Naive B cell (primary cell): ENCODE results near the gene IL13. TPM values are rescaled to one million over a fixed set of nuclear protein-coding genes. Genes with fewer than 3 reads are reported as not detected.
A peak's percentile ranks its signal among the peaks of the same experiment; 100 is the strongest.
"Not testable (repeated sequence)": the region's sequence is repeated elsewhere in the genome, so short reads cannot be mapped to it uniquely, and the experiment has no call there.

Experiments
- ATAC-seq, 2 donors: fragments of 150-1000 bp; cut with Tn5 transposase; 2 replicates each; pipeline ENCODE4 v1.10.0; 2021; ENCODE audit warnings: low read depth in 2 of 2, mild to moderate bottlenecking in 2 of 2, moderate library complexity in 2 of 2
- DNase-seq: peaks from one replicate; pipeline ENCODE4 v3.0.0; 2022
- H3K27ac Mint-ChIP-seq, 6 donors: one replicate each; pipeline ENCODE4 v1.8.0; 2020 to 2022; ENCODE audit warnings: mild to moderate bottlenecking in 6 of 6, mixed read lengths in 6 of 6, moderate library complexity in 5 of 6, inconsistent platforms in 2 of 6
- H3K27me3 Mint-ChIP-seq, 3 donors: one replicate each; pipeline ENCODE4 v1.8.0; 2021 to 2022; ENCODE audit warnings: mixed read lengths in 3 of 3, mild to moderate bottlenecking in 1 of 3
- H3K36me3 Mint-ChIP-seq, 2 donors: one replicate each; pipeline ENCODE4 v1.8.0; 2020 to 2022; ENCODE audit warnings: mixed read lengths in 2 of 2, inconsistent platforms in 1 of 2, mild to moderate bottlenecking in 1 of 2
- H3K4me1 Mint-ChIP-seq, 3 donors: one replicate each; pipeline ENCODE4 v1.8.0; 2020 to 2022; ENCODE audit warnings: mixed read lengths in 3 of 3, inconsistent platforms in 1 of 3, mild to moderate bottlenecking in 1 of 3, moderate library complexity in 1 of 3
- H3K4me3 Mint-ChIP-seq, 8 donors: one replicate each; pipeline ENCODE4 v1.8.0; 2020 to 2022; ENCODE audit warnings: mild to moderate bottlenecking in 8 of 8, mixed read lengths in 8 of 8, moderate library complexity in 8 of 8, inconsistent platforms in 2 of 8
- H3K9me3 Mint-ChIP-seq, 7 donors: one replicate each; pipeline ENCODE4 v1.8.0; 2020 to 2022; ENCODE audit warnings: mixed read lengths in 7 of 7, mild to moderate bottlenecking in 5 of 7, inconsistent platforms in 2 of 7, moderate library complexity in 1 of 7
- polyA plus RNA-seq, 6 donors: library from polyadenylated mRNA; unstranded; fragments of 300-500 nt; fragmentation: Illumina TruSeq; gene quantifications; one replicate each; pipeline ENCODE4 v1.2.3, GENCODE V29; 2021; ENCODE audit warnings: low read depth in 6 of 6

Gene IL13
- polyA plus RNA-seq: not detected

DNA sequence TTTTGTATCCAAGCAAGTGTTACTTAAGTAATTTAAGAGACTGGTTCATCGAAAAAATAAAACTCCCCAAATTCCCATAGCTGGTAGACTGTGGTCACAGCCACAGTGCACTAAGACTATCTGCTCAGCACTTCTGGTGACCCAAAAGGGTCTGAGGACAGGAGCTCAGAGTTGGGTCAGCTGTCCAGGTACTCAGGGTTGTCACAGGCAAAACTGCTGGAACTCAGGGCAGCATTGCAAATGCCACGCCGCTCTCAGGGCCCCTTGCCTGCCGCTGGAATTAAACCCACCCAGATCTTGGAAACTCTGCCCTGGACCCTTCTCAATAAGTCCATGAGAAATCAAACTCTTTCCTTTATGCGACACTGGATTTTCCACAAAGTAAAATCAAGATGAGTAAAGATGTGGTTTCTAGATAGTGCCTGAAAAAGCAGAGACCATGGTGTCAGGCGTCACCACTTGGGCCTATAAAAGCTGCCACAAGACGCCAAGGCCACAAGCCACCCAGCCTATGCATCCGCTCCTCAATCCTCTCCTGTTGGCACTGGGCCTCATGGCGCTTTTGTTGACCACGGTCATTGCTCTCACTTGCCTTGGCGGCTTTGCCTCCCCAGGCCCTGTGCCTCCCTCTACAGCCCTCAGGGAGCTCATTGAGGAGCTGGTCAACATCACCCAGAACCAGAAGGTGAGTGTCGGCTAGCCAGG is at the start of gene IL13:
TSS of gene IL13 (plus strand) at position 498 of the 705 bp plus-strand sequence. CDS start at position 512, 14 bp downstream.
- Mint-ChIP-seq H3K27ac (no peak within 1 kb of the TSS), H3K9me3 (peaks cover 0 to 4% (median 0%) of the 10 kb centered on the region in 7 donors), H3K4me3 (peak within 1 kb of the TSS in 6 of 8 donors; percentile 50 to 81 (median 68)), H3K4me1 (peaks cover 10 to 26% (median 16%) of the 10 kb centered on the region in 3 donors), H3K27me3 (peaks cover 27 to 48% (median 43%) of the 10 kb centered on the region in 3 donors), H3K36me3 (no peaks in the 10 kb centered on the region)
- ATAC-seq: no peak
- DNase-seq: no peak

- H3K27me3 Mint-ChIP-seq: no peaks in the 10 kb centered on the region
- no peak overlapping the region for H3K27ac Mint-ChIP-seq
- no peaks in the 10 kb centered on the region for H3K4me1 Mint-ChIP-seq
- H3K9me3 Mint-ChIP-seq: peaks cover 0 to 4% (median 0%) of the 10 kb centered on the region in 7 donors
- DNase-seq: no peak
- peaks cover 23 to 39% of the 10 kb centered on the region in 2 donors for H3K36me3 Mint-ChIP-seq
- H3K4me3 Mint-ChIP-seq: no peak overlapping the region
- ATAC-seq: no peak
Measured at GRCh38 chr5:132611965-132612364, 46.0 kb upstream of the IL13 start.

DNA sequence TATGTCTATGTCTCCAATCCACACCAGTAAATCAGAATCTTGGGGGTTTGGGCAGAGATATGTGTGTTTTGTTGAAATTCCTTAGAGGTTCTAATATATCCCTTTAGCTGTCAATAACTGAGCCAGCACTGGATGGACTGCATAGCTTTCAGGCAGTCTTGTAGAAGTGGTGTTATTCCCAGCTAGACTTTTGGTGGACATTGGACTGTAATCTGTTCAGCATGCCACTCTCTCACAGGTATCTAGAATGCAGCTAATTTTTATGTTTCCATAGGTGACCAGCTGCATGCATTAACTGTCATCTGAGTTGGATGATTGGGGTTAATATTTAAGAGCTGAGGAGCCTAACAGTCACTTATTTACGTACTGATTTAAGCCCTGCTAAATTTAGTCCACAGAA is 45.1 kb upstream of the IL13 start:
- H3K27ac Mint-ChIP-seq: no peak overlapping the region
- peaks cover 30 to 44% of the 10 kb centered on the region in 2 donors for H3K36me3 Mint-ChIP-seq

DNA sequence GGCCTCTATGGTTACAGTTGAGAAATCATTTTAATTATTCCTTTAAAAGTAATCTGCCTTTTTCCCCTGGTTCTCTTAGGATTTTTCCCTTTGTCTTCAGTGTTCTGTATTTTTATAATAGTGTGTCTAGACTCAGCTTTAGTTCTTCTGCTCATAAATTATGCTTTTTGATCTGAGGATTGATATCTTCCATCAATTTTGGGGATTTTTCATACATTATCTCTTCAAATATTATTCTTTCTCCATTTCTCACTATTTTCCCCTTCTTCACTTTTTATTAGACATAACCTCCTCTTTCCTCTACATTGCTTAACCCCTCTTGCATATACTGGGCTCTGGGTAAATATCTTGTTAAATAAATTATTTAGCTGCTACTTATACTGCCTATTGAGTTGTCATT is 36.3 kb upstream of the IL13 start:
- peak overlapping the region in 1 of 6 donors; percentile 76 for H3K27ac Mint-ChIP-seq
- H3K9me3 Mint-ChIP-seq: no peaks in the 10 kb centered on the region
- no peaks in the 10 kb centered on the region for H3K27me3 Mint-ChIP-seq
- ATAC-seq: no peak
- peaks cover 37 to 48% of the 10 kb centered on the region in 2 donors for H3K36me3 Mint-ChIP-seq
- H3K4me1 Mint-ChIP-seq: no peaks in the 10 kb centered on the region
- DNase-seq: no peak
- no peak overlapping the region for H3K4me3 Mint-ChIP-seq

More for the DNA sequence above, 45.1 kb upstream of the IL13 start:
- no peak overlapping the region for H3K4me3 Mint-ChIP-seq
- no peak for DNase-seq
- H3K4me1 Mint-ChIP-seq: no peaks in the 10 kb centered on the region
- ATAC-seq: no peak
- no peaks in the 10 kb centered on the region for H3K27me3 Mint-ChIP-seq
- H3K9me3 Mint-ChIP-seq: peaks cover 0 to 4% (median 0%) of the 10 kb centered on the region in 7 donors

GRCh38 chr5:132622608-132623007 is 35.4 kb upstream of the IL13 start:
- DNase-seq (no peak), ATAC-seq (no peak)
- H3K36me3 Mint-ChIP-seq: peaks cover 32 to 46% of the 10 kb centered on the region in 2 donors
- no peaks in the 10 kb centered on the region for H3K4me1 Mint-ChIP-seq
- H3K27ac Mint-ChIP-seq: no peak overlapping the region
- no peaks in the 10 kb centered on the region for H3K27me3 Mint-ChIP-seq
- H3K4me3 Mint-ChIP-seq: no peak overlapping the region
- H3K9me3 Mint-ChIP-seq: no peaks in the 10 kb centered on the region

- Mint-ChIP-seq H3K27me3 (no peaks in the 10 kb centered on the region), H3K36me3 (peaks cover 3 to 33% of the 10 kb centered on the region in 2 donors), H3K9me3 (no peaks in the 10 kb centered on the region), H3K4me3 (no peak overlapping the region), H3K27ac (no peak overlapping the region), H3K4me1 (no peaks in the 10 kb centered on the region)
- no peak for ATAC-seq
- no peak for DNase-seq
Measured at GRCh38 chr5:132627470-132627869, 30.5 kb upstream of the IL13 start.

DNA sequence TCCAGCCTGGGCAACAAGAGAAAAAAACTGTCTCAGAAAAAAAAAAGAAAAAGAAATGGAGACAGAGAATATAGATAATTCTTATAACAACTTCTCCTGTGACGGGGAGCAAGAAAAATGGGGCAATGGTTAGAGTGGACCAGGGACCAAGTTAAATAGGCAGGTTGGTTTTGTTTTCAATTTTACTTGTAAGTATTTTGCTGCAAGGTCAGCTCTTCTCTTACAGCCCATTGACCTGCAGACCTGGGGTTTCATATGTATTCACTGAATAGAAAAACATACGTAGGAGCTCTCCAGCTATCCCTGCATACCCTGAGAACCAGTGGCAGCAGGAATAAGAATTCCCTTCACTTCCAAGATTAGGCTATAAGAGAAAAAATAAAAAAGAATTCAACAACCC is 29.2 kb upstream of the IL13 start:
- DNase-seq (no peak), ATAC-seq (no peak)
- H3K4me1 Mint-ChIP-seq: no peaks in the 10 kb centered on the region
- no peak overlapping the region for H3K4me3 Mint-ChIP-seq
- H3K36me3 Mint-ChIP-seq: peaks cover 0 to 19% of the 10 kb centered on the region in 2 donors
- no peaks in the 10 kb centered on the region for H3K27me3 Mint-ChIP-seq
- peak overlapping the region in 1 of 6 donors; percentile 58 for H3K27ac Mint-ChIP-seq
- no peaks in the 10 kb centered on the region for H3K9me3 Mint-ChIP-seq

DNA sequence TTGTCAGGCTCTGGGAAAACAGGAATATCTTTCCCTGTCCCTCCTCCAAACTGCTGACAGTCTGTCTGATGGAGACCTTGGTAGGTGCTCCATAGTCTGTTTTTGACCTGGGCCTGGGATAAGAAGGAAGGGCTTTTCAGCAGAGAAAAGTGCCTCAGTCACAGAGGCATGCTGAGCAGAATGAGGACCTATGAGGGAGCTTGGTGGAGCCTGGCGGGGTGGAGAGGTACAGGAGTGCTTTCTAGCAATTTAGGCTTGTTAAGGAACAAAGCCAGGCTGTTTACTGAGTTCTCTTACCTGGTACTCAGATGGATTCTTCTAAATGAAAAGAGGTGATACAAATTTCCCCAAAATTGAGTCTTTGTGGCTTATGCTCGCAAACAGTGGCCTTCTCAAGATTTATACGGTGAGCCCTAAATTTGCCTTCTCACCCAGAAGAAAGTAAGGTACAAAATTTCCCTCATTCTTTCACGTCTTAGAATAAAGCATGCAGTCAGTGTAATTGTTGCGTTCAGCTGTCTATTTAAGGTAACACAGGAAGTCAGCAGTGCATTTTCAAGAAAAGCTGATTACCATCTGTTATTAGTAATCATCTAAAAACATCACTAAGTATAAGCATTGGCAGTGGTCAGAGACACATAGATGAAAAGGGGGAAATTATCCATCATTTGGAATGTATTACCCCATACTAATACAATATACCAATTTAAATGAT is 28.6 kb upstream of the IL13 start:
- H3K9me3 Mint-ChIP-seq: no peaks in the 10 kb centered on the region
- no peak overlapping the region for H3K4me3 Mint-ChIP-seq
- DNase-seq (no peak), ATAC-seq (no peak)
- peak overlapping the region in 1 of 6 donors; percentile 58 for H3K27ac Mint-ChIP-seq
- peaks cover 0 to 19% of the 10 kb centered on the region in 2 donors for H3K36me3 Mint-ChIP-seq
- H3K4me1 Mint-ChIP-seq: no peaks in the 10 kb centered on the region
- no peaks in the 10 kb centered on the region for H3K27me3 Mint-ChIP-seq

DNA sequence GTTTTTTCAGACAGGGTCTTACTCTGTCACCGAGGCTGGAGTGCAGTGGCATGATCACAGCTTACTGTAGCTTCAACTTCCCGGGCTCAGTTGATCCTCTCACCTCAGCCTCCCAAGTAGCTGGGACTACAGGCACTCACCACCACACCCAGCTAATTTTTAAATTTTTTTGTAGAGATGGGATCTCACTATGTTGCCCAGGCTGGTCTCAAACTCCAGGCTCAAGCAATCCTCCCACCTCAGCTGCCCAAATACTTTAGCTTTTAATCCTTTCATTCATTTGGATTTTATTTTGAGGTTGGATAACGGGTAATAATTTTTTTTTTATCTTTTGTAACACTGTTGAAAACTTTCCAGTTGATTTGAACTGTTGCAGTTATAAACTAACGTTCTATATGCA is 24.4 kb upstream of the IL13 start:
- H3K27me3 Mint-ChIP-seq, H3K9me3 Mint-ChIP-seq, H3K4me3 Mint-ChIP-seq, ATAC-seq, H3K4me1 Mint-ChIP-seq, DNase-seq: not testable (repeated sequence)
- Mint-ChIP-seq H3K27ac (peak overlapping the region in 1 of 6 donors; percentile 33), H3K36me3 (peaks cover 9 to 13% of the 10 kb centered on the region in 2 donors)

GRCh38 chr5:132635873-132636272 is 22.1 kb upstream of the IL13 start:
- ATAC-seq (no peak), DNase-seq (no peak)
- Mint-ChIP-seq H3K36me3 (peaks cover 9 to 24% of the 10 kb centered on the region in 2 donors), H3K4me3 (no peak overlapping the region), H3K9me3 (no peaks in the 10 kb centered on the region), H3K27me3 (no peaks in the 10 kb centered on the region), H3K27ac (no peak overlapping the region), H3K4me1 (no peaks in the 10 kb centered on the region)

GRCh38 chr5:132637241-132637640 is 20.7 kb upstream of the IL13 start:
- H3K9me3 Mint-ChIP-seq: no peaks in the 10 kb centered on the region
- ATAC-seq: no peak
- H3K27me3 Mint-ChIP-seq: no peaks in the 10 kb centered on the region
- peaks cover 9 to 33% of the 10 kb centered on the region in 2 donors for H3K36me3 Mint-ChIP-seq
- DNase-seq: no peak
- H3K4me1 Mint-ChIP-seq: no peaks in the 10 kb centered on the region
- no peak overlapping the region for H3K4me3 Mint-ChIP-seq
- peak overlapping the region in 1 of 6 donors; percentile 26 for H3K27ac Mint-ChIP-seq

GRCh38 chr5:132639706-132640130 is 18.3 kb upstream of the IL13 start:
- ATAC-seq (no peak), DNase-seq (no peak)
- Mint-ChIP-seq H3K9me3 (no peaks in the 10 kb centered on the region), H3K4me1 (no peaks in the 10 kb centered on the region), H3K4me3 (no peak overlapping the region), H3K27me3 (no peaks in the 10 kb centered on the region), H3K36me3 (peaks cover 21 to 43% of the 10 kb centered on the region in 2 donors), H3K27ac (no peak overlapping the region)

- H3K4me1 Mint-ChIP-seq: peaks cover 0 to 6% (median 0%) of the 10 kb centered on the region in 3 donors
- DNase-seq: no peak
- ATAC-seq: no peak
- peaks cover 30 to 43% of the 10 kb centered on the region in 2 donors for H3K36me3 Mint-ChIP-seq
- no peaks in the 10 kb centered on the region for H3K27me3 Mint-ChIP-seq
- H3K9me3 Mint-ChIP-seq: no peaks in the 10 kb centered on the region
- no peak overlapping the region for H3K27ac Mint-ChIP-seq
- H3K4me3 Mint-ChIP-seq: no peak overlapping the region
Measured at GRCh38 chr5:132640613-132641012, 17.4 kb upstream of the IL13 start.

GRCh38 chr5:132641241-132641723 is 16.7 kb upstream of the IL13 start:
- Mint-ChIP-seq H3K9me3 (peaks cover 0 to 3% (median 0%) of the 10 kb centered on the region in 7 donors), H3K4me3 (no peak overlapping the region), H3K27me3 (no peaks in the 10 kb centered on the region), H3K27ac (peak overlapping the region in 1 of 6 donors; percentile 83), H3K36me3 (peaks cover 30 to 43% of the 10 kb centered on the region in 2 donors), H3K4me1 (peaks cover 0 to 6% (median 0%) of the 10 kb centered on the region in 3 donors)
- DNase-seq (no peak), ATAC-seq (no peak)
